HG03064 (cell line): ENCODE results near the gene ST6GALNAC3.
A peak's percentile ranks its signal among the peaks of the same experiment; 100 is the strongest.
"Not testable (repeated sequence)": the region's sequence is repeated elsewhere in the genome, so short reads cannot be mapped to it uniquely, and the experiment has no call there.

ENCODE experiments used
- ATAC-seq: cut with Tn5 transposase; IDR thresholded peaks from one replicate; pipeline ENCODE4 v1.9.1; 2021; ENCODE audit warnings: low read depth; ENCODE audit not compliant: unreplicated experiment

The ST6GALNAC3 gene

DNA sequence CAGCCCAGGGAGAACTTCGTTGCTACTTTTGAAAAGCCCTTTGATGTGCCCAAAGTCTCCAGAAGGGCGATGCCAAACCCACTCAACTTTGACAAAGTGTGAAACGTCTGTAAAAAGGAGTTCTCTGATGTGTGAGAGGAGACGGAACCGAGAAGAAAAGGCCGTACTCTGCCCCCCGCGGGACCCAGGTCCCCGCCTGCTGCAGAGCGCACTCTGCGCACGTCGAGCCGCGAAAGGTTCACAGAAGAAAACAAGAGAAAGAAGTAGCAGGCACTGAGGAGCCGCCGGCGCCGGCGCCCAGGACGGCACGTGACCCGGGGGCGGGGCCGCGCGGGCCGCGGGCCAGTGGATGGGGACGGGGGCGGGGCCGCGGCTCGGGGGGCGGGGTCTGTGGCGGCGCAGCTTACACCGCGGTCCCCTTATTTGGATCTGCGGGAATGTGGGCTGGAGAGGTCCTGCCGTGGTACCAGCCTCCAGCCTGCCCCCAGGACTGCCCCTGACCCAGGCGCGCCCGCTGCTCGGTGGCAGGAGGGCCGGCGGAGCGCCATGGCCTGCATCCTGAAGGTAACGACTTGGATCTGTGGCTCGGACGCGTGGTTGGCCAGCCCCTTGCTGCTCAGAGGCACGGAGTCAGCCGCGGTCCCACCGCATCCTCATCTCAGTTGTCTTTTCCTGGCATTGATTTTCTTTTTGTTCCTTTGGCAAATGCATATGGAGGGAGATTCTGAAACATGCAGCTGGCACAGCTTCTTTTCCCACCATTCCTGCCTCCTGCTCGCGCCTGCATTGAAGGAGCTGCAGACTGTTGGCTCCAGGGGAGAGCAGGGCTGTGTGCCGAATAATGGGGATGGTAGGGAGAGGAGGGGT lies at the start of gene ST6GALNAC3:
ST6GALNAC3 (plus strand) TSS at position 426 of the 867 bp plus-strand sequence.
- ATAC-seq, result peak; percentile 91

DNA sequence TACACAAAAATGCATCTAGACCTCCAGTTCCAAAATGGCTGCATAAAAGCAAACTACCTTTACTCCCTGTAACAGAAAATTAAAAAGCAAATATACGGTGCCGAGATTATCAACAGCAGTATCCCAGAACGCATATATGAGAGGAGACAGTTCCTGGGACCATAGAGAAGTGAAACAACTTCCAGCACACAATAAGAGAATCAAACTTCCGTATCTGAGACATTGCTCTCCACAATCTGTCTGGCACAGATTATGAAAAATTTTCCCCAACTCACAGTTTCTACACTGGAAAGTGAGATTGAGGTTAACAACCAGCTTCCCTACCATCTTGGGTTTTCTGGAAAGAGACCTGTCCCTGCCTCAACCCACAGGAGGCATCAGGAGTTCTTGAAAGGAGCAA lies 47.2 kb upstream of the ST6GALNAC3 start:
- no peak for ATAC-seq

DNA sequence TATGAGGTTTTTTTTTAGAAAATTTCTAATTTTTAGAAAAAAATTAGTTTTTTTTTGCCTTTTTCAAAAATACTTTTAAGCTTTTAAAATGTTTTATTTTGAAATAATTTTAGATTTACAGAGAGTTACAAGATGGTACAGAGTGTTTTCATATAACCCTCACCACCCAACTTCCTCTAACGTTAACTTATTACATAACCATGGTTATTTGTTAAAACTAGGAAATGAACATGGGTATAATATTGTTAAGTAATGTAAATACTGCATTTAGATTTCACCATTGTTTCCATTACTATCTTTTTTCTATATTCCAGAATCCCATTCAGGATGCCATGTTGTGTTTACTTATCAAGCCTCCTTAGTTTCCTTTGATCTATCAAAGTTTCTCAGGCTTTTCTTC lies 45.2 kb upstream of the ST6GALNAC3 start:
- ATAC-seq, result no peak

DNA sequence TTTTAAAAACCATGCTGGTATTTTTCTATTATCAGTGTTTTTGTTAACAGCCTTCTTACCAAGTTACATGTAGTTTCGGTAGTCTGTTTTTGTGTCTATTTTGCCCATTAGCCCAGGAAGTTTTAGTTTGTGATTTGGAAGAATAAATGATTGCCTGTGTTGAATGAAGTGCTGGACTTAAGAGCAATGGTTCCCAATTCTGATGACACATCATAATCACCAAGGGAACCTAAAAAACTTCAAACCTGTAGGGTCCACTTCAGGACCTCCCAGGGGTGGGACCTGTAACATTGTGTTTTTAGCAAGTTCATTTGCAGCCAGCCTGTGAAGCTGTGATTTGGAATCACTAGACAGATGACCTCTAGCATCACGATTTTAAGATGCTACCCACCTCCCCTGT lies 43.0 kb upstream of the ST6GALNAC3 start:
- ATAC-seq, result no peak

DNA sequence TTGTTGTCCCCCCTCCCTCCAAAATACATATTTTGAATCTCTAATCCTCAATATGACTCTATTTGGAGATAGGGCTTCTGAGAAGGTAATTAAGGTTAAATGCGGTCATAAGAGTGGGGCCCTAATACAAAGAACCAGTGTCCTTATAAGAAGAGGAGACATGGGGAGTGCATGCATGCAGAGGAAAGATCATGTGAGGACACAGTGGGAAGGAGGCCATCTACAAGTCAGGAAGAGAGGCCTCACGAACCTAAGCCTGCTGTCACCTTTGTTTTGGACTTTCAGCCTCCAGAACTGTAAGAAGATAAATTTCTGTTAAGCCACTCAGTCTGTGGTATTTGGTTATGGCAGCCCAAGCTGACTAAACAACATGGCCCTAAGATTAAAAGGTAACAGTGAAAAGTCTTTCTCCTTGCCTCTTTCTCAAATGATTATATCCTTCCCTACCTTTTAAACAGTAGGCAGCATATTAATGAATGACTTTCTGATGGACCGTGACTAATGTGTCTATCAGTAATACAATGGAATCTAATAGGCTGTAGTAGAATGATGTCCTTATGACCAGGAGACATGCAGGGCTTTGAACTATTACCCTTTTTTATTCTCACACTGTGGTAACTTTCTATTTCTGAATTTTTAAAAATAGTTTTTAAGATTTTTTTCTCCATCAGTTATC lies 40.6 kb upstream of the ST6GALNAC3 start:
- no peak for ATAC-seq

DNA sequence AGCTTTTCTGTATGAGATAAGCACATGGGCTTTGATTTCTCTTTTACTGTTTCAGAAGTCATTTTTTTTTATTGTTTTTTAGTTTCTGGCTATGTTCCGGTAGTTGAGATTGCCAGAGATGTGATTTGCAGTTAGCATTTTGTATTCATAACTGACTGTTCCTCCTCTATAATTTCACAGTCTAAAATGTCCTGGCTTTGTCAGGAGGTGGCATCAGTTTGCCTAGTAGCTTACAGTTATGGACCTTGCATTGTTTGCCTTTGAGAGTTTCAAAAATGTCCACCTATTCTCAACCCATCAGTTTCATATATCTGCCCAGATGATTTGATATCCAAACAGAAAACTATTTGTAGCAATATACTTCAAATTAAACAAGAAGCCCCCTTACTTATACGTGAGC lies 39.5 kb upstream of the ST6GALNAC3 start:
- ATAC-seq, result no peak

DNA sequence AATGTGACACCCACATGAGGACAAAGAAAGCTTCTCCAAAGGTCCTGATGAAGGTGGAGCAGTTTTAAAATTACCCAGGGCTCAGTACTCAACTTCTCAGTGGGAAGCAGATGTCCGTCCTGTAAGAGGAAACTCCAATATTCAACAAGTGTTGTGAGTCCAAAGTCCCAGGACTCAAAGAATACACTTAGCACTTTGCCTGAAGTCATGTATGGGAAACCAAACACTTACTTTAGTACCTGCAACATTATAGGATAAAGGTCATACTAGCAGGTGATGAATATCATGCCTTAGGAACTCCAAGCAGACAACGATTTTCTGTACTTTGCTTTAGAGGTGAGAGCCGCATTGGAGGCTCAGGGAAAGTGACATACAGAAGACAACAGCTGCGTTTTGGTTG lies 37.2 kb upstream of the ST6GALNAC3 start:
- no peak for ATAC-seq

DNA sequence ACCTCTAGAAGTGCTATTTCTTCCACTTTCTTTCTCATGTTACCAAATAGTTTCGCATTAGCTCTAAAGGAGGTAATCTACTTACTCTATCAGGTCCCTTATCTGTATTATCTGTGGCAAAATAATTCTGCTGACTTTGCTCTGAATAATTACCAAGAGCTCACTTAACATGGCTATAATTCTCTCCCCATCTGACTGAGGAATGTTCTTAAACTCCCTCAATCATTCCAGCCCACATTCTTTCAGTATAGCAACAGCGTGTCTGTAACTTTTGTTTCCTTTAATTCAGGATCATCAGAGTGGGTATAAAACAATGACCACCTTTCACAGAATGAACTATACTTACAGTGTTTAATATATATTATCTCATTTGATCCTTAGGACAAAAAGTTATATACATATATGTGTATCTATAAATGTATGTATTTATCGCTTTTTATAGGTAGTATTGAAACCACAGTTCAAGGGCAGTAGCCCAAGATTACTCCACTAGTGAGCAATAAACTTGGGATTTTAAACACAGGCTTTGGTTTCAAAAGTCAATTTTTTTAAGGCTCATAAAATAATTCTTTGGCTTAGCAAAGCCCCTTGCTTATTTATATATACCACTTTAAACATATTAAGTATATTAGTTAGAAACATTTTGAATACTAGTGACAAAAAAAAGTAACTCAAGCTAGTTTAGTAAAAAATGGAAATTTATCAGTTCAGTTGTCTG lies 36.1 kb upstream of the ST6GALNAC3 start:
- no peak for ATAC-seq

DNA sequence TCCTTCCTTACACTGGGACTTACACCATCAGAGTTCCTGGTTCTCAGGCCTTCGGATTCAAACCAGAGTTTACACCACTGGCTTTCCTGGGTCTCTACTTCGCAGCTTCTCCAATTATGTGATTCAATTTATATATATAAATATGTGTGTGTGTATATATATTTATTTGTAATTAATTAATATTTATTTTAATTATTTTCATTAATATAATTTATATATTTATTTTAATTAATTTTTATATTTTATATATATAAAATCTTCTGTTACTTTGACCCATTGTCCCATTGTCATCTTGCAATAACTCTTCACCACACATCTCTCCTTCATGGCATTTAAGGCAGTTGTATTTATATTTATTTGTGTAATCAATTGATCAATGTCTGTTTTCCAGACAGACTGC lies 28.4 kb upstream of the ST6GALNAC3 start:
- ATAC-seq, result no peak

DNA sequence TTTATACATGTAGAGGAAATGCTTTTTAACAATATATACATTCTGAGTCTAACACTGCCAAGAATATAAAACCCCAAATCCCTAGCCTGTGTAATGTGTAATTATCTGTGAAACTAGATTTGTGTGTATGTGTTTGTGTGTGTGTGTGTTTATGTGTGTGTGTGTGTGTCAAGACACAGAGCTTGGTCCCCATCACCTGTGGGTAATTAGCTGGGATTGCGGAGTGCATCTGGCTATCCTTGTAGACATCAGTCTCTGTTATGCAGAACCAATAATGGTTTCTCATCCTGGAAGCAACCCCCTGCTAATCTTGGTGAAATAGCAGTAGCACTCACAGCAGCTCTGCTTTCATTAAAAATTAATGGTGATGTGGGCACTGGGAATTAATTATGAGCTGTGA lies 26.3 kb upstream of the ST6GALNAC3 start:
- ATAC-seq, result no peak

DNA sequence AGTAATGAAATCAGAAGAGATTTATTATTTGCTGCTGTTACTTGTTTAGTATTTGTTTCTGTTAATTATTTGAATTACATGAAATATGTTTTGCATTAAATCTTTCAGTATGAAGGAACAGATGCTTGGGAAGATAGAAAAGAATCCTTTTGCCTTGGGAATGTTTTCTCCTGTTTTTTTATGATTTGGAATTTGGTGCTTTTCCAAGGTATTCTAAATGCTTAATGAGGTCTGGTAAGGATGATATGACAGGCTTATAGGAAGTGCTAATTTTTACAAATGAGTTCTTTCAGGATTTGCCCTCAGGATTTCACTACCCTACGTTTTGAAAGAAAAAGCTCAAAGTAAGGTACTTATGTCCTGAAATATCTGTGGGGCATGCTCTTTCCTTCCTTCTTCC lies 25.6 kb upstream of the ST6GALNAC3 start:
- no peak for ATAC-seq

DNA sequence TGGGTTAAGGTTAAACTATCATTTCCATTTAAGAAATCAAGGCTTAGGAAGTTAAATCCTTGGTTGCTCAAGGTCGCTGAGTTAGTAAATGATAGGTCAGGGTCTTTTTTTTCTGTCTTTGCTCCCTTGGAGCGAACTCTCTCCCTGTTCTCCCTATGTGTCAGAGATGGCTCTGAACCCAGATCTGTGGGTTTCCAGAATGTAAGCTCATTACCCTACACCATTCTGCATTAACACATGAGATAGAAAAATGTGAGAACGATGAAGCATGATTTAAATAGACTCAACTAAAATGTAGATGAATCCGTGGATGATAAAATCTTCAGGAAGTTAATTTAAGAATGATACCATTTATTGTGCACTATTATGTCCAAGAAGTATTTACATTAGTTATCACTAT lies 25.0 kb upstream of the ST6GALNAC3 start:
- no peak for ATAC-seq

DNA sequence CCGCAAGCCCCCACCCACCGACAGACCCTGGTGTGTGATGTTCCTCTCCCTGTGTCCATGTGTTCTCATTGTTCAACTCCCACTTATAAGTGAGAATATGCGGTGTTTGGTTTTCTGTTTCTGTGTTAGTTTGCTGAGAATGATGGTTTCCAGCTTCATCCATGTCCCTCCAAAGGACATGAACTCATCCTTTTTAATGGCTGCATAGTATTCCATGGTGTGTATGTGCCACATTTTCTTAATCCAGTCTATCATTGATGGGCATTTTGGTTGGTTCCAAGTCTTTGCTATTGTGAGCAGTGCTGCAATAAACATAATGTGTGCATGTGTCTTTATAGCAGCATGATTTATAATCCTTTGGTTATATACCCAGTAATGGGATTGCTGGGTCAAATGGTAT lies 24.5 kb upstream of the ST6GALNAC3 start:
- not testable (repeated sequence) for ATAC-seq

DNA sequence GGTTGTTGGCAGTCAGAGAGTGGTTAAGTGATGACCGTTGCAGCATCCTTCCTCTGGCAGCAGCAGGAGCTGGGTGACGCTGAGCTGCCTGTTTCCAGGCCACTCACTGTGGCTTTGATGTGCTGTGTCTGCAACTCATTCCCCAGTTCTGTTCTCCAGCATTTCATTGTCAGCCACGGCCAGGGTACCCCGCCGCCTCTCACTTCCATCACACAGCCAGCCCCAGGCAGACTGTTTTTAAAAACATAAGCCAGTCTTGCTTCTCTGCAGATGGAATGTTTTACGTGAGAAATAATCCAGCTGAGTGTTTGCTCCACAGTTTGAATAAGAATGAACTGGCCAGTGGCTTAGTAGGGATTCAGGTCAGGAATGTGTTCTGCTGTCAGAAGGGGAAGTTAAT lies 21.5 kb upstream of the ST6GALNAC3 start:
- ATAC-seq, result no peak

DNA sequence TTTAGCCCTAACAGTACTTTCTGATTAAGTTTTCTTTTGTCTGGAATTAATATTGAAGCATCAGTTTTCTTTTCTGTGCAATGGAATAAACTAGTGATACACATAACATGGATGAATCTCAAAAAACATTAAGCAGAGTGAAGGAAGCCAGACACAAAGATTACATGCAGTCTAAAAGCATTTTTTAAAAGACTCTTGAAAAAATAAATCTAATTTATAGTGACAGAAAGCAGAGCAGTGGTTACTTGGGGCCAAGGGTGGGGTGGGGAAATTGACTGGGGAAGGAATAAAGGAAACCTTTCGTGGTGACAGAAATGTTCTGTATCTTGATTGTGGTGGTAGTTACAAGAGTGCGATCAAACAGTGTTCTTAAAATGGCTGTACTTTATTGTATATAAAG lies 20.2 kb upstream of the ST6GALNAC3 start:
- ATAC-seq, result no peak

DNA sequence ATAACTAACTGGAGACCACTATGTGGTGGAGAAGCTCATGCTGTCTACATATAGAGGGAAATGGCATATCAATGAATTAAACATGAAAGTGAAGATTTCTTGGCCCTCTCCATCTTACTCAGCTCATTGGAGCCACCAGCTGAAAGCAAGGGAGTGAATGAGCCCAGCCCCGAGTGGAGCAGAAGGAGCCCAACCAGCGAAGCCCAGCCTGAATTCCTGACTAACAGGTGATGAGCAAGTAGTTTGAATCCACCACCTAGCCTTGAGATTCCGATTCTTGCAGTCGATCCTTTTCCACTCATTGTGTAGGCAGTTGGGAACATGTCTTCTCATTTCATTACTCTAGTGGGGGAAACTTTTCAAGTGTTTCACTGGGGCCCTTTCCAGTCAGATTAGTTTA lies 18.6 kb upstream of the ST6GALNAC3 start:
- ATAC-seq, result no peak

DNA sequence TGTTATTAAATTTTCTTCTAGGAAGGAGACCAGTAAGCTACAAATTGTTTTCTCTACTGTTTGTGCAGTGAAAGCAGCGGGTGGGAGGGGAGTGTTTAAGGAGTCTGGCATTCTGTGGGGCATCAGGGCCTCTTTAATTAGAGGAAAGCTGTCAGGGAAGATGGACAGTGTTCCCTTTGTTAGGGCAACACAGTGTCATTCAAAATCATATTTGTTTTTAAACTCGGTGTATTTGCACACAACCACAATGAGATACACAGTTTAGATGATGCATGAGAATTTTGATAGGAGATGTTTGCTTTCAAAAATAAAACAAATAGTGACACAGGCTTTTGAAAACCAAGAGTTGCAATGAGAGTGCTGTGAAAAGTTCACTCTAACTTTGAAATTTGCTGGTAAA lies 15.1 kb upstream of the ST6GALNAC3 start:
- ATAC-seq, result no peak

DNA sequence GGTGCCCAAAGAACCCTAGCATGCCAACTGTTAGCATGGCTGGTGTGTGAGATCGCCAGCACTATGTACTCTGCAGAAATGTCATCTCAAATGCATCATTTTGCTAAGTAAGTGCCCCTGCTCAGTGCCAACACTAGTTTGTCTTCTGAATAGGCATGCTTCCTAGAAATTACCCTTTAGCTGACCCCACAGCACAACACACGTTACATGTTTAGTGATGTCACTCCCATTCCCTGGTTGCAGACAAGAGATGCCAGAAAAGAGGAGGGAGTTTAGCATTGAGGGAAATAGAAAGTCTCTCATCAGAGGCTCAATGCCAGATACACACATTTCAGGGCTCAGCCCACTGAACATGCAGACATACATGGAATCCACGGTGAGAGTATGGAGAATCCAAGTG lies 9.3 kb upstream of the ST6GALNAC3 start:
- no peak for ATAC-seq

DNA sequence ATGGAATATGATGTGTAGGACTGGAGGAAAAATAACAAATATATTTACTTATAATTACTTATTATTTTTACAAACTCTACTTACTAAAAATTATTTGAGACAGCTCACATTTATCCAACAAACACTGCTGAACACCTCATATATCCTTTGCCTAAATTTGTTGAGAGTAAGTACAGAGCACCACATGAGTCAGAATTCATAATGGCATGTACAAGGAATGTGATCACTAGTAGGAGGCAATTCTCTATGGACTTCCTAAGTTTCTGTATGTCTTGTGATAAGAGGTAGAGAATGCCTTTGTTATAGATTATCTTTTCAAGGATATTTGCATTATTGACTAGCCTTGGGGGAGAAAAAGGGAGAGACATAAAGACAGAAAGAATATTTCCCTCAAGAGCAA lies 8.2 kb upstream of the ST6GALNAC3 start:
- no peak for ATAC-seq

DNA sequence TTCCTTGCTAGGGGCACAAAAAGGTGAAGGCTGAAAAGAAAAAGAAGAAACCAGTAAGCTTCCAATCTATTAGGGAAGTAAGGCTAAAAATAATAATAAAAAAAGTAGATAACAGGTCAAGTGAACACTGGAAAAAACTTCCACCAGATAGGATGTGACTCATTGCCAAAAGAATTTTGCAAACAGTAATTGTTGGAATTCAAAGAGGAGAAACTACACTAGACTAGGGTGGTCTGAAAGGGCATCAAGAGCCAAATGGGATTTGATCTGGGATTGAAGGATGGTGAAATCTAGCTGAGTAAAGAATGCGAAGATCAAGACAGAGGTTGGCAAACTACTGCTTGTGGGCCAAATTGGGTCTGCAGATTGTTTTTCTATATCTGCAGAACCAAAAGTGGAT lies 6.0 kb upstream of the ST6GALNAC3 start:
- ATAC-seq, result no peak

DNA sequence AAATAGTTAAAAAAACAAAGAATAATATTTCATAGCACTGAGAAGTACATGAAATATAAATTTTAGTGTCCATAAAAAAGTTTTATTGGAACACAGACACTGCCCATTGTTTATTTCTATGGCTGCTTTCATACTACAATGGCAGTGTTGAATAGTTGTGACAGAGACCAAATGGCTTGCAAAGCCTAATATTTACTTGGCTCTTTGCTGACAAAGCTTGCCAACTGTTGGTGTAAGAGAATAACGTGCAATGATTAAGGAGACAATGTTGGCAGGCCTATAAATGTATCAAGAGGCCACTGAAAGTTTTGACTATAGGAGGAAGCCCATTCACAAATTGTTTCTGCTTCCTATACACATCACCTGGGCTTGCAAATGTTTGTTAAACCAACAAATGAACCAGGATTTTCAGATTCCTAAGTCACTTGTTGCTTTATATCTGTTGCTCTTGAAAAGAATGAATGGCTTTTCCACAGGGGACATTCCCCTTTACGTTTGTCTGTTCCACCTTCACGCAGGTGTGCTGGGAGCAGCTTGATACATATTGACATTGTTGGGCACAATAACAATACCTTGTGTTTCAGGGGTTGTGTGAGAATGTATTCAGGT lies 5.5 kb upstream of the ST6GALNAC3 start:
- ATAC-seq, result no peak
